Spleen (tissue), 11 donors: ENCODE results near the gene WDR70. TPM values are rescaled to one million over a fixed set of nuclear protein-coding genes. Genes with fewer than 3 reads are reported as not detected.
A peak's percentile ranks its signal among the peaks of the same experiment; 100 is the strongest.

Experiments used
- DNase-seq: peaks from one replicate; pipeline ENCODE4 v3.0.0-alpha.2; 2020
- H3K27ac ChIP-seq, 8 donors: fragments of 200-600 bp; sonication (generic) in 7 of 8; 1 replicate in 4 of 8; 2 replicates in 4 of 8; pipeline versions ENCODE4 v1.5.0 to v1.8.0; 2016 to 2021; ENCODE audit warnings: inconsistent platforms in 4 of 8, mild to moderate bottlenecking in 4 of 8, moderate library complexity in 1 of 8
- H3K27me3 ChIP-seq, 7 donors: fragments of 200-600 bp; sonication (generic) in 6 of 7; replicated peaks in 1 of 7; 1 replicate in 4 of 7; 2 replicates in 3 of 7; pipeline versions ENCODE4 v1.5.0 to v1.8.0; 2016 to 2021; ENCODE audit warnings: inconsistent platforms in 3 of 7, mild to moderate bottlenecking in 1 of 7
- H3K36me3 ChIP-seq, 6 donors: fragments of 200-600 bp; sonication (generic) in 5 of 6; 1 replicate in 4 of 6; 2 replicates in 2 of 6; pipeline versions ENCODE4 v1.5.0 to v1.8.0; 2016 to 2021; ENCODE audit warnings: inconsistent platforms in 2 of 6
- H3K4me1 ChIP-seq, 6 donors: fragments of 200-600 bp; sonication (generic) in 5 of 6; 1 replicate in 3 of 6; 2 replicates in 3 of 6; pipeline versions ENCODE4 v1.5.0 to v1.8.0; 2016 to 2021; ENCODE audit warnings: inconsistent platforms in 3 of 6
- H3K4me3 ChIP-seq, 8 donors: fragments of 200-600 bp; sonication (generic) in 7 of 8; 1 replicate in 4 of 8; 2 replicates in 4 of 8; pipeline versions ENCODE4 v1.5.0 to v1.8.0; 2016 to 2021; ENCODE audit warnings: inconsistent platforms in 4 of 8, mild to moderate bottlenecking in 4 of 8, moderate library complexity in 2 of 8
- H3K9me3 ChIP-seq, 8 donors: fragments of 200-600 bp; sonication (generic) in 7 of 8; 1 replicate in 4 of 8; 2 replicates in 4 of 8; pipeline versions ENCODE4 v1.5.0 to v1.8.0; 2016 to 2021; ENCODE audit warnings: inconsistent platforms in 4 of 8
- POLR2A ChIP-seq, 3 donors: fragments of 450-650 bp; IDR thresholded peaks; one replicate each; pipeline ENCODE4 v1.5.1; 2017; ENCODE audit warnings: antibody characterized with exemption in 3 of 3, mild to moderate bottlenecking in 1 of 3
- POLR2AphosphoS5 ChIP-seq, 3 donors: sonication (generic); formaldehyde crosslinking; IDR thresholded peaks; one replicate each; pipeline ENCODE4 v1.5.1; 2017; ENCODE audit warnings: antibody characterized with exemption in 3 of 3
- WGBS, 5 donors: extraction: QIAGEN DNeasy Blood & Tissue Kit in 3 of 5; methylation state at CpG; one replicate each; pipeline versions ENCODE4 v1.1.5 to v1.1.7; 2013 to 2018; 5-methylcytosine and 5-hydroxymethylcytosine counted together
- intact Hi-C: fragments of 100-400 bp; cut with DNase I; formaldehyde crosslinking; loops from one replicate; pipeline ENCODE4 v1.15.0; 2023; ENCODE audit warnings: low total_unique reads
- polyA plus RNA-seq, 3 donors: library from polyadenylated mRNA; stranded (reverse); fragments of 200-250 nt; gene quantifications; one replicate each; pipeline ENCODE4 v1.2.1, GENCODE V29; 2013
- total RNA-seq, 7 donors: library from RNA; depleted of rRNA in 3 of 7; stranded (reverse); fragments of >200 nt in 3 of 7; fragmentation: NEBNext Ultra II Directional in 4 of 7; extraction: Animal tissue kit (Norgen Biotek cat#: 25700) in 4 of 7; gene quantifications; one replicate each; pipeline versions ENCODE4 v1.1.0 to v1.2.1, GENCODE V29; 2016 to 2021
- TF ChIP-seq, protein P1 (sequence below), 11 experiments: fragments of 200-600 bp in 7 of 11; fragments of 450-650 bp in 4 of 11; sonication (generic) in 4 of 11; IDR thresholded peaks in 8 of 11; conservative IDR thresholded peaks in 3 of 11; 1 replicate in 7 of 11; 2 replicates in 4 of 11; pipeline versions ENCODE4 v1.4.0 to v1.8.0; 2016 to 2021; ENCODE audit warnings: antibody characterized with exemption in 11 of 11, inconsistent platforms in 4 of 11, mild to moderate bottlenecking in 1 of 11
- donor health status: healthy with polysubstance abuse.
- donor health status: DM: no; HTN: no; CAD: no; lungs with moderate emphysema.
- donor health status: DM: no; HTN: no; CAD: no.
- donor health status: Bipolar disorder and iron deficiency.
- donor health status: healthy.
- donor health status: DM: no; HTN: no; CAD: no.
- donor health status: DM: yes; HTN: yes; CAD: no.

Gene WDR70
- total and polyA plus RNA-seq, 10 donors = 24.7 to 51.7 (median 33.4) TPM

DNA sequence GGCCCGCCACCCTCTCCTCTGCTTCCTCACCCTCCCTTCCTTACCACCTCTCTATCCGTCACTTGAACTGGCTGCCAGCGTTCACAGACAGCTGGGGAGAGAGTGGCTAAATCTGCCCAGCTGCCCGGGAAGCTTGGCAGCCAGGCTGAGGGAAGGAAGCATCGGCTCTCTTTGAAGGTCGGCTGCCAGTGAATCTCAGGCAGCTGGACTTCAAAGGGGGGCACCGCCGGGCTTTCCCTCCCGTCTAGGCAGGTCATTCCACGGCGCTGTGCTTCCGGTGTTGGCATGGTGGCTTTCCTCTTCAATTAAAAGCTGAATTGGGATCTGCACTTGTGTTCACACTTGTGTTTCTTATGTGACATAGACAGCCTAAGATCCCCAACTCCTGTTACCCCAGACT, 286.8 kb downstream of the WDR70 start:
- peaks cover 0 to 5% (median 0%) of the 10 kb centered on the region in 6 donors for H3K36me3 ChIP-seq
- no peak for TF ChIP-seq POLR2A (IDR thresholded peaks at IDR 0.05)
- TF ChIP-seq, protein P1, sequence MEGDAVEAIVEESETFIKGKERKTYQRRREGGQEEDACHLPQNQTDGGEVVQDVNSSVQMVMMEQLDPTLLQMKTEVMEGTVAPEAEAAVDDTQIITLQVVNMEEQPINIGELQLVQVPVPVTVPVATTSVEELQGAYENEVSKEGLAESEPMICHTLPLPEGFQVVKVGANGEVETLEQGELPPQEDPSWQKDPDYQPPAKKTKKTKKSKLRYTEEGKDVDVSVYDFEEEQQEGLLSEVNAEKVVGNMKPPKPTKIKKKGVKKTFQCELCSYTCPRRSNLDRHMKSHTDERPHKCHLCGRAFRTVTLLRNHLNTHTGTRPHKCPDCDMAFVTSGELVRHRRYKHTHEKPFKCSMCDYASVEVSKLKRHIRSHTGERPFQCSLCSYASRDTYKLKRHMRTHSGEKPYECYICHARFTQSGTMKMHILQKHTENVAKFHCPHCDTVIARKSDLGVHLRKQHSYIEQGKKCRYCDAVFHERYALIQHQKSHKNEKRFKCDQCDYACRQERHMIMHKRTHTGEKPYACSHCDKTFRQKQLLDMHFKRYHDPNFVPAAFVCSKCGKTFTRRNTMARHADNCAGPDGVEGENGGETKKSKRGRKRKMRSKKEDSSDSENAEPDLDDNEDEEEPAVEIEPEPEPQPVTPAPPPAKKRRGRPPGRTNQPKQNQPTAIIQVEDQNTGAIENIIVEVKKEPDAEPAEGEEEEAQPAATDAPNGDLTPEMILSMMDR (IDR thresholded peaks at IDR 0.05 in 8 of 11, conservative IDR thresholded peaks at IDR 0.05 in 3 of 11) = no peak
- peak; percentile 61 to 79 (median 75) for TF ChIP-seq POLR2AphosphoS5 (IDR thresholded peaks at IDR 0.05)
- intact Hi-C loops = no loop called here
- no peak overlapping the region for H3K4me3 ChIP-seq
- WGBS, 5 donors = 58 to 76% (median 64%) methylated on average over 8 to 12 of the region's 12 CpGs
- peaks cover 0 to 13% (median 4%) of the 10 kb centered on the region in 6 donors for H3K4me1 ChIP-seq
- H3K27me3 ChIP-seq = no peaks in the 10 kb centered on the region
- H3K9me3 ChIP-seq = peaks cover 0 to 4% (median 0%) of the 10 kb centered on the region in 8 donors
- peak; percentile 83 for DNase-seq
- no peak overlapping the region for H3K27ac ChIP-seq

DNA sequence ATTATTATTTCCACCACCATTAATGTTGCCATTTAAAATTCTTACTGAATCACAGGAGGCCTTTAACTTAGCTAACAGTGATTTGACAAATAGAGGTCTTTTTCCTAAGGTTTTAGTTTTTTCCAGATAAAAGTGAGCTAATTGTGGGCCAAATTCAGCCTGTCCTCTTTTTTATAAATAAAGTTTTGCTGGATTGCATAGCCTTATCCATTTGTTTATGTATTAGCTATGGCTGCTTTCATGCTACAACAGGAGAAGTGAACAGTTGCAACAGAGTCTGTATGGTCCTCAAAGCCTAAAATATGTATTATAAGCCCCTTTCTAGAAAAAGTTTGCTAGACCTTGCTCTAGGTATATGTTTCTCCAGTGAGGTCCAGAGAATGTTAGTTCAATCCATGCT, 288.3 kb downstream of the WDR70 start:
- TF ChIP-seq POLR2AphosphoS5 (IDR thresholded peaks at IDR 0.05) (no peak), POLR2A (IDR thresholded peaks at IDR 0.05) (no peak)
- TF ChIP-seq, protein P1 (IDR thresholded peaks at IDR 0.05 in 8 of 11, conservative IDR thresholded peaks at IDR 0.05 in 3 of 11) = no peak
- DNase-seq = no peak
- H3K4me3 ChIP-seq = no peak overlapping the region
- H3K27me3 ChIP-seq = no peaks in the 10 kb centered on the region
- H3K9me3 ChIP-seq = peaks cover 0 to 4% (median 0%) of the 10 kb centered on the region in 8 donors
- peaks cover 3 to 28% (median 16%) of the 10 kb centered on the region in 6 donors for H3K4me1 ChIP-seq
- intact Hi-C loops = no loop called here
- H3K27ac ChIP-seq = no peak overlapping the region
- peaks cover 0 to 5% (median 0%) of the 10 kb centered on the region in 6 donors for H3K36me3 ChIP-seq

DNA sequence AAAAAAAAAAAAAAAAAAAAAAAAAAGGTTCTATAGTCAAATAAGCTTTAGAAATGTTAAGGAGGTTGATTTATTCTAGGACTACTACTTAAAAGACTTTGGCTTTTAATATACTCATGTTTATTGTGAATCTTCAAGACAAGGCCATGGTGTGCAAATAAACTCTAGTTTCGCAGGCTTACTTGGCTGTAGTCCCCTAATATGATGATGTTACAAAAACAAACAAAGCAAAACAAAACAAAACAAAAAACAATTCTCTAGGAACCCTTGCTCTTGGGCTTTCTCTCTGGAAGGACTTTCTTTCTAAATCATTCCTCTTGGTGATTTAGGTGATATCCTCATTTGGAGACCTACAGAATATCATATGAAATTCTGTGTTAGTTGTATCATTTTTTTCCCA, 288.7 kb downstream of the WDR70 start:
- Histone ChIP-seq H3K4me1 (peaks cover 3 to 32% (median 18%) of the 10 kb centered on the region in 6 donors), H3K36me3 (peaks cover 0 to 5% (median 0%) of the 10 kb centered on the region in 6 donors), H3K9me3 (peaks cover 0 to 4% (median 0%) of the 10 kb centered on the region in 8 donors), H3K4me3 (no peak overlapping the region), H3K27ac (no peak overlapping the region), H3K27me3 (no peaks in the 10 kb centered on the region)
- DNase-seq = no peak
- WGBS, 5 donors = 97 to 100% (median 97%) methylated on average over 1 of the region's 1 CpG
- intact Hi-C loops = no loop called here
- TF ChIP-seq POLR2AphosphoS5 (IDR thresholded peaks at IDR 0.05) = no peak
- TF ChIP-seq, protein P1 (IDR thresholded peaks at IDR 0.05 in 8 of 11, conservative IDR thresholded peaks at IDR 0.05 in 3 of 11) = no peak
- no peak for TF ChIP-seq POLR2A (IDR thresholded peaks at IDR 0.05)

DNA sequence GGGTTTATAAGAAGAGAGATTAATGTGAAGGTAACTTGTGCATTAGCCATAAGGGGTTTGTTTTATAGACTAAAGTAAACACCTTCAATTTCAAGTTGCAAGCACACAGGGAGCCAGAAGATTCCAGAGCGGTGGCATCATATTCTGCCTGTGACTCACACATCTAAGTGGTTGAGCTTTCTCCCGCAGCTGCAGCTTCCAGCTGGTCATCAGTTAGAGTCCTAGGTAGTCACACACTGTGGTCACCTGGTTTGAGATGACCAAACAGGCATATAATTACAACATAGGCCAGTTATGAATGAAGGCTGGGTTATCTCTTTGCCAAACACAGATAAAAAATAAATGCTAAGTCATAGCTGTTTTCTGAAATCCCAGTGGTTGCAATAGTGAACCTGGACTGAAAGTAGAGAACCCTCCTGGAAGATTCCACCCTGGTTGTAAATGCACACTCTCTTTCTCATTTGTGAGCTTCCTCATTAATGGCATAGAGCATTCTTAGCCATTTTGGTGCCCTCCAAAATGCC, 289.5 kb downstream of the WDR70 start:
- 85 to 97% (median 90%) methylated on average over 2 of the region's 2 CpGs for WGBS, 5 donors
- intact Hi-C loops = no loop called here
- TF ChIP-seq, protein P1 (IDR thresholded peaks at IDR 0.05 in 8 of 11, conservative IDR thresholded peaks at IDR 0.05 in 3 of 11) = no peak
- TF ChIP-seq POLR2A (IDR thresholded peaks at IDR 0.05) (no peak), POLR2AphosphoS5 (IDR thresholded peaks at IDR 0.05) (no peak)
- no peak overlapping the region for H3K4me3 ChIP-seq
- H3K9me3 ChIP-seq = peaks cover 0 to 4% (median 0%) of the 10 kb centered on the region in 8 donors
- no peak overlapping the region for H3K27ac ChIP-seq
- no peak for DNase-seq
- H3K36me3 ChIP-seq = peaks cover 0 to 5% (median 0%) of the 10 kb centered on the region in 6 donors
- no peaks in the 10 kb centered on the region for H3K27me3 ChIP-seq
- H3K4me1 ChIP-seq = peaks cover 3 to 30% (median 18%) of the 10 kb centered on the region in 6 donors
